Measurements from ENCODE around the gene SNAP47. TPM values are rescaled to one million over a fixed set of nuclear protein-coding genes. Genes with fewer than 3 reads are reported as not detected.
"Not testable (repeated sequence)": the region's sequence is repeated elsewhere in the genome, so short reads cannot be mapped to it uniquely, and the experiment has no call there.

Gene SNAP47
- total and polyA plus RNA-seq, 2 donors (not counting 3 experiments of a cell fraction or from before 2014, with no cell fraction given) = 24.0 to 32.7 TPM

- FAIRE-seq (no peak), DNase-seq (ENCODE audit: low read depth, low spot score) (no peak)
- no peaks in the 10 kb centered on the region for H4K20me1 ChIP-seq (replicated peaks; ENCODE audit: control insufficient read depth, extremely low read depth, insufficient read depth, low read length)
- no peak overlapping the region for H3K27ac ChIP-seq (ENCODE audit: insufficient read depth, low read depth, low read length)
- no peaks in the 10 kb centered on the region for H3K79me2 ChIP-seq (ENCODE audit: control insufficient read depth, insufficient read depth, low read length)
- TF ChIP-seq MAX (IDR thresholded peaks at IDR 0.05; ENCODE audit: insufficient read depth, insufficient read length) (no peak), FOS (IDR thresholded peaks at IDR 0.05; ENCODE audit: borderline replicate concordance, insufficient read depth, low read length) (no peak)
- intact Hi-C loops (cut with micrococcal nuclease) = no loop called here
- no peak overlapping the region for H2AFZ ChIP-seq (ENCODE audit: low read depth, low read length)
- H3K4me1 ChIP-seq (ENCODE audit: control insufficient read depth, extremely low read depth, insufficient read depth, low read length) = no peaks in the 10 kb centered on the region
- H3K9me3 ChIP-seq (replicated peaks; ENCODE audit: control insufficient read depth, insufficient read depth, low read length) = no peaks in the 10 kb centered on the region
- no peaks in the 10 kb centered on the region for H3K36me3 ChIP-seq (ENCODE audit: control insufficient read depth in 2 of 2, extremely low read depth in 1 of 2, insufficient read depth in 2 of 2, low read length in 2 of 2)
- H3K9ac ChIP-seq (replicated peaks; ENCODE audit: extremely low read depth, insufficient read depth, low read length) = no peak overlapping the region
- POLR2A ChIA-PET = no interaction called here
- no peak overlapping the region for H3K4me3 ChIP-seq (replicated peaks in 1 of 3; ENCODE audit: insufficient read depth in 1 of 3, low read depth in 1 of 3, low read length in 3 of 3)
- dilution Hi-C loops (cut with MboI; ENCODE audit: extremely low pct_ligation_motif_present, low sequenced_read_pairs) = no loop called here
- CTCF ChIA-PET = no interaction called here
- no peak overlapping the region for H3K4me2 ChIP-seq (ENCODE audit: insufficient read depth, low read length)
- BruUV-seq (replicated peaks) = no TSS peak
- H3K9me1 ChIP-seq (replicated peaks; ENCODE audit: control insufficient read depth, extremely low read depth, insufficient read depth, low read length) = no peaks in the 10 kb centered on the region
- no peaks in the 10 kb centered on the region for H3K27me3 ChIP-seq (ENCODE audit: control insufficient read depth in 2 of 2, insufficient read depth in 2 of 2, low read length in 2 of 2)
Measured at GRCh38 chr1:227685807-227686206, 49.4 kb upstream of the SNAP47 start.

- dilution Hi-C loops (cut with MboI; ENCODE audit: extremely low pct_ligation_motif_present, low sequenced_read_pairs) (no loop called here), intact Hi-C loops (cut with micrococcal nuclease) (no loop called here)
- Histone ChIP-seq H3K4me3 (replicated peaks in 1 of 3; ENCODE audit: insufficient read depth in 1 of 3, low read depth in 1 of 3, low read length in 3 of 3) (no peak overlapping the region), H3K27me3 (ENCODE audit: control insufficient read depth in 2 of 2, insufficient read depth in 2 of 2, low read length in 2 of 2) (no peaks in the 10 kb centered on the region), H3K36me3 (ENCODE audit: control insufficient read depth in 2 of 2, extremely low read depth in 1 of 2, insufficient read depth in 2 of 2, low read length in 2 of 2) (no peaks in the 10 kb centered on the region), H2AFZ (ENCODE audit: low read depth, low read length) (no peak overlapping the region), H3K9me1 (replicated peaks; ENCODE audit: control insufficient read depth, extremely low read depth, insufficient read depth, low read length) (no peaks in the 10 kb centered on the region), H3K9ac (replicated peaks; ENCODE audit: extremely low read depth, insufficient read depth, low read length) (no peak overlapping the region), H3K79me2 (ENCODE audit: control insufficient read depth, insufficient read depth, low read length) (no peaks in the 10 kb centered on the region), H3K27ac (ENCODE audit: insufficient read depth, low read depth, low read length) (no peak overlapping the region), H3K4me2 (ENCODE audit: insufficient read depth, low read length) (no peak overlapping the region), H3K4me1 (ENCODE audit: control insufficient read depth, extremely low read depth, insufficient read depth, low read length) (no peaks in the 10 kb centered on the region), H3K9me3 (replicated peaks; ENCODE audit: control insufficient read depth, insufficient read depth, low read length) (peaks cover 3% of the 10 kb centered on the region), H4K20me1 (replicated peaks; ENCODE audit: control insufficient read depth, extremely low read depth, insufficient read depth, low read length) (no peaks in the 10 kb centered on the region)
- no TSS peak for BruUV-seq (replicated peaks)
- ChIA-PET CTCF (no interaction called here), POLR2A (no interaction called here)
- FAIRE-seq = no peak
- DNase-seq (ENCODE audit: low read depth, low spot score) = no peak
- TF ChIP-seq MYC (IDR thresholded peaks at IDR 0.05; ENCODE audit: low read depth, low read length) (no peak), GATA2 (IDR thresholded peaks at IDR 0.05; ENCODE audit: insufficient read depth, insufficient read length, low read depth, low read length) (no peak)
Measured at GRCh38 chr1:227697321-227697864, 37.8 kb upstream of the SNAP47 start.

GRCh38 chr1:227701631-227702030 lies 33.6 kb upstream of the SNAP47 start:
- BruUV-seq (replicated peaks); H3K79me2 ChIP-seq (ENCODE audit: control insufficient read depth, insufficient read depth, low read length); DNase-seq (ENCODE audit: low read depth, low spot score); H3K9ac ChIP-seq (replicated peaks; ENCODE audit: extremely low read depth, insufficient read depth, low read length); dilution Hi-C loops (cut with MboI; ENCODE audit: extremely low pct_ligation_motif_present, low sequenced_read_pairs); H3K27ac ChIP-seq (ENCODE audit: insufficient read depth, low read depth, low read length); H2AFZ ChIP-seq (ENCODE audit: low read depth, low read length); H3K4me2 ChIP-seq (ENCODE audit: insufficient read depth, low read length); POLR2A ChIA-PET; H3K9me1 ChIP-seq (replicated peaks; ENCODE audit: control insufficient read depth, extremely low read depth, insufficient read depth, low read length); H3K4me3 ChIP-seq (replicated peaks in 1 of 3; ENCODE audit: insufficient read depth in 1 of 3, low read depth in 1 of 3, low read length in 3 of 3); H3K9me3 ChIP-seq (replicated peaks; ENCODE audit: control insufficient read depth, insufficient read depth, low read length); H3K27me3 ChIP-seq (ENCODE audit: control insufficient read depth in 2 of 2, insufficient read depth in 2 of 2, low read length in 2 of 2); H3K4me1 ChIP-seq (ENCODE audit: control insufficient read depth, extremely low read depth, insufficient read depth, low read length); FAIRE-seq; H3K36me3 ChIP-seq (ENCODE audit: control insufficient read depth in 2 of 2, extremely low read depth in 1 of 2, insufficient read depth in 2 of 2, low read length in 2 of 2); intact Hi-C loops (cut with micrococcal nuclease); CTCF ChIA-PET; H4K20me1 ChIP-seq (replicated peaks; ENCODE audit: control insufficient read depth, extremely low read depth, insufficient read depth, low read length): not testable (repeated sequence)

Data from endothelial cell of umbilical vein (primary cell).